Activated T-cell treated with anti-CD3 and anti-CD28 coated beads, Interleukin-2, amount 50 U/mL, for 4 hours (primary cell): ENCODE data around the gene GOLT1B. TPM values are rescaled to one million over a fixed set of nuclear protein-coding genes. Genes with fewer than 3 reads are reported as not detected.

ENCODE experiments used
- ATAC-seq, 2 donors: fragments of 200-7000 bp; cut with Tn5 transposase; one replicate each; pipeline ENCODE4 v1.10.0; 2021
- DNase-seq: peaks from one replicate; pipeline ENCODE4 v3.0.0-alpha.2; 2020
- H3K27me3 Mint-ChIP-seq: one replicate; pipeline ENCODE4 v1.8.0; 2021; ENCODE audit warnings: low read depth, mixed read lengths
- H3K36me3 Mint-ChIP-seq: one replicate; pipeline ENCODE4 v1.8.0; 2022; ENCODE audit warnings: mixed read lengths; ENCODE audit not compliant: insufficient read depth
- H3K4me1 Mint-ChIP-seq: one replicate; pipeline ENCODE4 v1.8.0; 2021; ENCODE audit warnings: low read depth, mixed read lengths
- H3K4me3 Mint-ChIP-seq: one replicate; pipeline ENCODE4 v1.8.0; 2021; ENCODE audit warnings: mild to moderate bottlenecking, moderate library complexity, mixed read lengths
- H3K9me3 Mint-ChIP-seq: one replicate; pipeline ENCODE4 v1.8.0; 2021; ENCODE audit warnings: mixed read lengths
- total RNA-seq, 3 donors: library from RNA; stranded (reverse); gene quantifications; one replicate each; pipeline ENCODE4 v1.2.1, GENCODE V29; 2021

The GOLT1B gene
- total RNA-seq, 3 donors from 2014 or later: 45.5 to 49.8 (median 48.1) TPM

DNA sequence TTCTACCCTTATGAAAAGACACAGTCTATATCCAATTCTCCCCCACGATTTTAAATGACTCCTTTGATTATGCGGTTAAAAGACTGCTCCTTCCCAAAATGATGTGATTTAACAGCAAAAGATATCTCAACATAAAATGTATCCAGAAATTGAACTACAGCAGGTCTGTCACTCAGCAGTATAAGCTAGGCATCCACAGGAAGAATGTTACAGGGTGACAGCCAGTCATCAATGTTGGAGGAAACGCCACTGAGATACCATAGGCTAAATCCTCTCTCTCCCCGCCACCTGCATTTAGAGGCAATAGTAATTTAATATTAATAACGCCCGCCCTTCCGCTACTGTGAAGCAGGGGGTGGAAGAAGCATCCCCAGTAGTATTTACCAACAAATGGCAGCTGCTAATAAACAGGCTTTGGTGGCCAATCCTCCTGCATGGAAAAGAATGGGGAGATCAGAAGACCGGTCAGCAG, 767 bp upstream of the GOLT1B start:
- ATAC-seq (no peak), DNase-seq (no peak)
- Mint-ChIP-seq H3K4me3 (no peak overlapping the region), H3K9me3 (no peaks in the 10 kb centered on the region), H3K27me3 (no peaks in the 10 kb centered on the region), H3K36me3 (peaks cover 24% of the 10 kb centered on the region), H3K4me1 (peaks cover 53% of the 10 kb centered on the region)

DNA sequence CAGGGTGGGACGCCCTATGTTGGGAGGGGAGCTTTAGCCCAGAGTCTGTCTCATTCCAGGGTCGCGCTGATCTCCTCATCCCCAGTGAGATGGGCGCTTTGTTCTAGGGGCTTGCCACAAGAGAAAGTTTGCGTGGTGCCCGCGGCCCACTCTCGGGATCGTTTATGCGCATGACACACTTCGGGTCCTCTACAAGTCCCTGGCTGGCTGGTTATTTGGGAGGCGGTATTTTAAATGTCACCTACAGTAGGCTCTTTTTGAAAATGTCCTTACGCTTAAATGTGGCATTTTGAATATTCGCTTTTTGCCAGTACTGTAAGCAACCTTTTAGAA, 541 bp downstream of the GOLT1B start:
- no peaks in the 10 kb centered on the region for H3K27me3 Mint-ChIP-seq
- ATAC-seq (peak; percentile 43 to 45), DNase-seq (peak; percentile 24)
- H3K4me3 Mint-ChIP-seq: no peak overlapping the region
- peaks cover 18% of the 10 kb centered on the region for H3K36me3 Mint-ChIP-seq
- no peaks in the 10 kb centered on the region for H3K9me3 Mint-ChIP-seq
- peaks cover 56% of the 10 kb centered on the region for H3K4me1 Mint-ChIP-seq

DNA sequence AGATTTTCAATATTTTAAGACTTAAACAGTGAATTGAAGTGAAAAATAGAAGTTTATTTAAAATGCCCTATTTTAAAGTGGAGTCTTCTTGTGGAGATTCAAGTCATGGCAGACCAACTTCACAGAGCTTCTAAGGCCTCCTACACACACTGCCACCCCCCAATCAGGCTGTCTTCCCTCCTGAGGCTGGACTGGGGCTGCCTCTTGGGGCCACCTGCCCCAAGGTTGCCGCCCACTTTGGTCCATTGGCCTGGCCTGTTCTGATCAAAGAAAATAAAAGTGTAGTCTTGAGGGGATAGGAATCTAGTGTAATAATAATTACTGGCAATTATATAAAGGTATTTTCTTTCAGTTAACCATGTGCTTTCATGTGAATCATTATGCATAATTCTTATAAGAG, 1.3 kb downstream of the GOLT1B start:
- no peak for ATAC-seq
- DNase-seq: no peak
- H3K4me1 Mint-ChIP-seq: peaks cover 53% of the 10 kb centered on the region
- H3K9me3 Mint-ChIP-seq: no peaks in the 10 kb centered on the region
- H3K4me3 Mint-ChIP-seq: no peak overlapping the region
- no peaks in the 10 kb centered on the region for H3K27me3 Mint-ChIP-seq
- H3K36me3 Mint-ChIP-seq: peaks cover 15% of the 10 kb centered on the region

DNA sequence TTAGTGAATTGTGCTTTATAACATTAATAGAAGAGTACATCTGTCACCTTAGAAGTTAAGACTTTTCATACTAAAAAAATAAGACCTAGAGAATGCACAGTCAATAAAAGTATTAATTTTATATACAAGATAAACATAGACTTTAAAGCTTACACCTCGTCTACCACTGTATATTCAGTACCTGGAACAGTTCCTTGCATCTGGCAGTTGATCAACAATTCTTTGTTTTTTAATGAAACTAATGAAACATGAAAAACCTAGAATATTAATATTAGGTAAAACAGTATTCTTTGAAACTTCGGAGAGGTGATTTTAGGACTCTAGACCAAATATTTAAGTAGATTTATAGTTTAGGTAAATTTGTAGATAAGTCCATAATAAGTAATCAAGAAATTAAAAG, 4.3 kb downstream of the GOLT1B start:
- no peaks in the 10 kb centered on the region for H3K9me3 Mint-ChIP-seq
- no peak for DNase-seq
- no peak for ATAC-seq
- peaks cover 26% of the 10 kb centered on the region for H3K36me3 Mint-ChIP-seq
- peaks cover 59% of the 10 kb centered on the region for H3K4me1 Mint-ChIP-seq
- no peak overlapping the region for H3K4me3 Mint-ChIP-seq
- no peaks in the 10 kb centered on the region for H3K27me3 Mint-ChIP-seq

DNA sequence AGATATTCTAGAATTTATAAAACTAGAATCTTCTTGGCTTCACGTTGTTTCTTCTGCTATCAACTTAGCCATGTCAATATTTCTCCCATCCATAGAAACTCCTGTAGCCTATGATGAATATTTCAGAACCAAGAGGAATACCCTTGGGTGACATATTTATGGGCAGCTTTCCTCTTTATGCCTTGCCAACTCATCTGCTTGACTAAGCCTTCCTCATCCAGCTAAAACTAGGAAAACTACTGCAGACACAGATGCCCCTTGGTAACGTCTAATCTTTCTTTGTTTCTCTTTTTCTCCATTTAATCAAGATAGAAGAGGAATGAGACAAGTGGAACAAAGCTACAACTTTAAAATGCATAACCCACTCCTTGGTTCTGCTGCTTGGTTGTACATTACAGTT, 6.3 kb downstream of the GOLT1B start:
- no peak for DNase-seq
- Mint-ChIP-seq H3K27me3 (no peaks in the 10 kb centered on the region), H3K9me3 (no peaks in the 10 kb centered on the region), H3K4me1 (peaks cover 53% of the 10 kb centered on the region), H3K36me3 (peaks cover 33% of the 10 kb centered on the region), H3K4me3 (no peak overlapping the region)
- ATAC-seq: no peak

DNA sequence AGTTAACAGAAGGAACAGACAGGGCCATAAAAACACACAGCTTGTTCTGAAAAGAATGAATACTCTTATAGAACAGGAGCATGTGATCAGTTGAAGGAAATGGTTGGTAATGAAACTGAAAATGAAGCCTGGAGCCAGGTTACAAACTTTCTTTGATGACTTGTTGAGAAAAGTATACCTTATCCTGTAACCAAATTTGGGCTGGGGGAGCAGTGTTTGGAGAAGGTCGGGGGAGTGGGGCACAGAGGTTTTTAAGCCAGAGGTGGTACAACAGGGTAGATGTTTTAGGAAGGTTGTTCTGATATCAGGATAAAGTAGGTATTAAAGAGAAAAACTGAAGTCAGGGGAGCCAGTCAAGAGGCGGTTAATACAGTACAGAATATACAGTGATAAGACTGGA, 8.2 kb downstream of the GOLT1B start:
- no peak for DNase-seq
- Mint-ChIP-seq H3K4me3 (peak overlapping the region; percentile 50), H3K36me3 (peaks cover 42% of the 10 kb centered on the region)

DNA sequence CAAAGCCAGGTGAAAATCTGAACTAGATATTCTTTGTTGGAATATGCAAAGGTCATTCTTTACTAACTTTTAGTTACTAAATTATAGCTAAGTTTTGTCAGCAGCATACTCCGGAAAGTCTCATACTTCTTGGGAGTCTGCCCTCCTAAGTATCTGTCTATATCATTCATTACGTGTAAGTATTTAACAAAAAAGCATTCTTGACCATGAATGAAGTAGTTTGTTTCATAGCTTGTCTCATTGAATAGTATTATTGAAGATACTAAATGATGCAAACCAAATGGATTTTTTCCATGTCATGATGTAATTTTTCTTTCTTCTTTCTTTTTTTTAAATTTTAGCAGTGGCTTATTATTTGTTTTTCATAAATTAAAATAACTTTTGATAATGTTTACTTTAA, 14.7 kb downstream of the GOLT1B start:
- no peaks in the 10 kb centered on the region for H3K27me3 Mint-ChIP-seq
- DNase-seq (no peak), ATAC-seq (no peak)
- no peaks in the 10 kb centered on the region for H3K4me1 Mint-ChIP-seq
- peaks cover 30% of the 10 kb centered on the region for H3K36me3 Mint-ChIP-seq
- H3K4me3 Mint-ChIP-seq: no peak overlapping the region
- no peaks in the 10 kb centered on the region for H3K9me3 Mint-ChIP-seq

More for the DNA sequence above, 8.2 kb downstream of the GOLT1B start:
- Mint-ChIP-seq H3K4me1 (peaks cover 34% of the 10 kb centered on the region), H3K9me3 (no peaks in the 10 kb centered on the region), H3K27me3 (no peaks in the 10 kb centered on the region)
- ATAC-seq: peak; percentile 76 to 83

DNA sequence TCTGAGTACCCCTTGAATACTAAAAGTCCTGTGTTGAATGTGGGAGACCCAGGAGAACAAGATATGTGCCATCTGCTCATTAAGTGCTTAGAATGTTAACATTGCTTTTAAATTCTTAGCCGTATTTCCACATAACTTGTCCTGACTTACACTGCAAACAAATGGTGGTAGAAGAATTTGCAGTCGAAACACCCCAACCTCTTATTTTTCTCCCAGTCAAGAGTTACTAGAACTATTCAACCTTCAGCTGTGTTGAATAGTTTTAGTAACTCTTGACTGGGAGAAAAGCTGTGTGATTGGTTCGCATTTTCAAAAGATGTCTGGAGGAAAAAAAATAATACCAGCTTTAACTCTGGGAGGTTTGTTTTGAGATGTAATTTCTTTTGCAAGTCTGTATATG, 16.9 kb downstream of the GOLT1B start:
- H3K36me3 Mint-ChIP-seq: peaks cover 23% of the 10 kb centered on the region
- no peaks in the 10 kb centered on the region for H3K27me3 Mint-ChIP-seq
- H3K9me3 Mint-ChIP-seq: no peaks in the 10 kb centered on the region
- no peak for DNase-seq
- H3K4me1 Mint-ChIP-seq: no peaks in the 10 kb centered on the region
- ATAC-seq: no peak
- no peak overlapping the region for H3K4me3 Mint-ChIP-seq

DNA sequence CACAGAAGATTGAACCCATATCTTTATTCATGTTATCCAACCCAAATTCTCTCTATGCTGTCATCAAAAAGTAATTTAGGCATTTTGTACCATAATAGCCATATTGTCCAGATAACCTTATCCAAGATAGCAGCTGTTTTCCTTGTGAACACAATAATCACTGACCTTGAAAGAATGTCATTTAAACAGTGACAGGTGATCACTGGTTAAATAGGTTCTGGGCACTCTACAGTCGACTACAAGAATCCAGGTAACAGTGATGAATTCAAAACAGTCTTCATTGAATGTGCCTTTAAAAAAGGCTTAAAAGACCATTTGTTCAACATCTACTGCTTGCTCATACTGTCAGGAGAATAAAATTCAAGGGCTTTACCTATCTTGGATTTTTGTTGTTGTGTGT, 20.0 kb downstream of the GOLT1B start:
- ATAC-seq (no peak), DNase-seq (no peak)
- no peaks in the 10 kb centered on the region for H3K4me1 Mint-ChIP-seq
- no peak overlapping the region for H3K4me3 Mint-ChIP-seq
- H3K36me3 Mint-ChIP-seq: peaks cover 9% of the 10 kb centered on the region
- H3K9me3 Mint-ChIP-seq: peaks cover 11% of the 10 kb centered on the region
- no peaks in the 10 kb centered on the region for H3K27me3 Mint-ChIP-seq

DNA sequence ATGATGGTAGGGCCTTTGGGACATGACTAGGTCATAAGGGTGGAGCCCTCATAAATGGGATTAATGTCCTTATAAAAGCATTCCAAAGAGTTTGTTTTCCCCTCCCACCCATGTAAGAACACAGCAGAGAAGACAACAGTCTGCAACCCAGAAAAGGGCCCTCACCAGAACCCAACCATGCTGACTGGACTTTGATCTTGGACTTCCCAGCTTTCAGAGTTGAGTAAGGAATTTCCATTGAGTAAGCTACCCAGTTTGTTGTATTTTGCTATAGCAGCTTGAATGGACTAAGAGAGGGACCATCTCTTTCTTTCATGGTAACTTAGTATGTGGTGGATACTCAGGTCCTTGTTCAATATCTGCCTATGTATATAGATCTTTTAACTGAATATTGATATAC, 21.6 kb downstream of the GOLT1B start:
- peaks cover 11% of the 10 kb centered on the region for H3K9me3 Mint-ChIP-seq
- peaks cover 5% of the 10 kb centered on the region for H3K36me3 Mint-ChIP-seq
- peaks cover 6% of the 10 kb centered on the region for H3K27me3 Mint-ChIP-seq
- no peak for DNase-seq
- no peak overlapping the region for H3K4me3 Mint-ChIP-seq
- H3K4me1 Mint-ChIP-seq: peaks cover 6% of the 10 kb centered on the region
- no peak for ATAC-seq

DNA sequence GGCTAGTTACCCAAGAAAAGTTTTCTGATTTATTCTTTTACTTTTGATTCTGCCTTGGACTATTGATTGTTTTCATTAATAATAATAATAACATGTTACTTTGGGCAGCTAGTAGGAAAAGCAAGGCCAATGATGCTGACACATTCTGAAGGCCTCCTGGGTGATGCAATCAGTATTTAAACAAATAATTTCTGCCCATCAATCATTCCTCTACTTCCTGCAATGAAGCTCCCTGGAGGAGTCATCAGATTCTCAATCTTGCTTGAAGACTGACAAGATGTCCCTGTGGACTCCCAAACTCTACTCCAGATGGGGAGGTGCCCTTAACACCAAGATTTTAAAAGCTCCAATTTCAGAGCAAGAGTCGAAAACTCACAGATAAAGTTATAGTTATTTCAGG, 24.5 kb downstream of the GOLT1B start, which contains the start of gene SPX:
TSS of gene SPX (plus strand) at position 244 of the 400 bp plus-strand sequence. CDS start 177 bp downstream, outside the sequence.
- no peak for ATAC-seq
- no peaks in the 10 kb centered on the region for H3K36me3 Mint-ChIP-seq
- peak within 1 kb of the TSS; percentile 75 for H3K4me3 Mint-ChIP-seq
- DNase-seq: no peak
- H3K27me3 Mint-ChIP-seq: peaks cover 29% of the 10 kb centered on the region
- H3K4me1 Mint-ChIP-seq: peaks cover 11% of the 10 kb centered on the region
- peaks cover 11% of the 10 kb centered on the region for H3K9me3 Mint-ChIP-seq

DNA sequence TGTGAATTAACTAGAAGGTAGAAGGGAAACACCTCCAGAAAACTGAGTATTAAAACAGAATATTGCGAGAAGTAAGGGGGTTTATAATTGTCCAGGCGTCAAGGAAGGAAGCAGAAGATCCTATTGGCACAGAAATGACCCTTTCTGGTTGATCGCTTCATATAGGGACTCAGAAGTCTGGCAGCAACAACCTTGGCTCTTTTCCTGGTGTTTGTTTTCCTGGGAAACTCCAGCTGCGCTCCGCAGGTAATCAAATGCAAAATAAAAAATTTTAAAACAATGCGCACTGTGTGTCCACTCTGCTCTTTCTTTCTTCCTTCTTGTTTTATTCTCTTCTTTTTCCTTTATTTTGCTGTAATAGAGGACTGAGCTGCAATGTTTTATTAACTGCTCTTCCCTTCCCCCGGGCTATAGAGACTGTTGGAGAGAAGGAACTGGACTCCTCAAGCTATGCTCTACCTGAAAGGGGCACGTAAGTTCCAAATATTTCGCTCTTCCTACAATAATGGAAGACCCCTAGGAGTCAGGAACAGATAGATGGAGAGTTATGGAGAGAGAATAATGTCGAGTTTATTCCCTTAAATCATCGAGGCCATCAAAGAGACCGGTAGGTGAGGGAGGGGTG, 25.2 kb downstream of the GOLT1B start:
- ATAC-seq (no peak), DNase-seq (no peak)
- Mint-ChIP-seq H3K4me1 (peaks cover 11% of the 10 kb centered on the region), H3K4me3 (peak overlapping the region; percentile 75), H3K27me3 (peaks cover 31% of the 10 kb centered on the region), H3K9me3 (peaks cover 11% of the 10 kb centered on the region), H3K36me3 (no peaks in the 10 kb centered on the region)

DNA sequence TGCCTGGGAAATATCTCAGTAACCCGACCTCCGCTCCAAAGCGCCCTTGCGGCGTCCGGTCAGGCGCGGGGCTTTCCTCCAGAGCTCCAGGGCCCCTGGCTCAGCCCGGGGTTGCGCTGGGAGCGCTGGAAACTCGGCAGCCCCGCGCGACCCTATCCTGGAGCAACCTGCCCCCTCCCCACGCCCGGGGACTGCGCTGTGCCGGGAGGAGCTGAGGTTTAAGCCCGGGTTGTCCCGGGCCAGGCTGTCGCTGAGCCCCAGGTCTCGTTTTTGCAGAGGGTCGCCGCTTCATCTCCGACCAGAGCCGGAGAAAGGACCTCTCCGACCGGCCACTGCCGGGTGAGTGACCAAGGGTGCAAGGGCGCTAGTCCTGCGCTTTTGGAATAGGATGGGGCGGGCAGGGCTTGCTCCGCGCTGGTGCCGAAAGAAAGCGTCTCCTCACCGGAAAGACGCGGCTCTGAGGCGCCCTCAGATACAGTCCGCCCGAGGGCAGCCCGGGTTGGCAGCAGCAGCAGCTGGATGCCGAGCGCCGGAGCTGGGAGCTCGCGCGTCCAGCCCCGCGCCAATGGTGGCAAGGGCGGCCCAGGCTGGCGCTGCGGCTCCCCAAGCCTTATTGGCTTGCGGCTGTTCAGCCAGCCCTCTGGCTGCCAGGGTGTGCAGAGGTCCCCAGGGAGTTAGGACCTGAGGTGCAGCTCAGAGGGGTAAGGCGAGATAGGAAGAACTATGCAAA, 26.0 kb downstream of the GOLT1B start:
- DNase-seq (peak; percentile 40), ATAC-seq (peak; percentile 96 to 98)
- Mint-ChIP-seq H3K27me3 (peaks cover 34% of the 10 kb centered on the region), H3K36me3 (no peaks in the 10 kb centered on the region), H3K9me3 (peaks cover 11% of the 10 kb centered on the region), H3K4me3 (peak overlapping the region; percentile 75), H3K4me1 (peaks cover 11% of the 10 kb centered on the region)

DNA sequence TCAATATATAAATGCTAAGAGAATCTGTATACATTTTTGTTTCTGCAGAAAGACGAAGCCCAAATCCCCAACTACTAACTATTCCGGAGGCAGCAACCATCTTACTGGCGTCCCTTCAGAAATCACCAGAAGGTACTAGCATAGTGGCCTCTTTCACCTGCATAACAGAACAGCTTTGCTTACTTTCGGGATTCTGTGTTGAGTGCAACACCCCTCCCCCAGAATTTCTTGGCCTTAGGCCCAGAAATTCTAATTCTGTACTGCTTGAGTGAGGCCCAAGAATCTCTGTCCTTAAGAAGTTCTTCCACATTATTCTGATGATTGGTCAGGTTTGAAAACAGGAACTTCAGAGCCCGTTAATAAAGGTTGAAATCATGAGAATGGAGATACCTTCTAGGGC, 27.4 kb downstream of the GOLT1B start:
- no peak for ATAC-seq
- DNase-seq: no peak
- H3K9me3 Mint-ChIP-seq: peaks cover 11% of the 10 kb centered on the region
- peaks cover 34% of the 10 kb centered on the region for H3K27me3 Mint-ChIP-seq
- peaks cover 11% of the 10 kb centered on the region for H3K4me1 Mint-ChIP-seq
- peak overlapping the region; percentile 75 for H3K4me3 Mint-ChIP-seq
- no peaks in the 10 kb centered on the region for H3K36me3 Mint-ChIP-seq

DNA sequence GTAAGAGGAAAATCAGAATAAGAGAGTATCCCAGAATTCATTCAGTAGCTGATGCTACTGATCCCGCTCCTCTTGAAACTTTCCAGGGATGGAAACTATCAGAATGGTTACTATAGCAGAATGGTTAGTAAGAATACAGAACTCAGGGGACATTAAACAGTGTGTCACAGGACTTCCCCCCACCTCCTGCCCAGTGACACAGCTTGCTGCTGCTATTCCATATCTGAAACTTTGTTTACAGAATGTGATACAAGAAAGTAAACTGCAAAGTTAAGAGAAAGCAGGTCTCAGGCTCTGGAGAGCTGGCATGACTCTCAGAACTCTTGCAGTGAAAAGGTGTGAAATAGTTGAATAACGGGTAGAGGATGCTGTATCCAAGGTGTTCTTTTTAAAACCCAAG, 27.9 kb downstream of the GOLT1B start:
- H3K36me3 Mint-ChIP-seq: no peaks in the 10 kb centered on the region
- peaks cover 7% of the 10 kb centered on the region for H3K9me3 Mint-ChIP-seq
- H3K27me3 Mint-ChIP-seq: peaks cover 34% of the 10 kb centered on the region
- DNase-seq (no peak), ATAC-seq (no peak)
- H3K4me1 Mint-ChIP-seq: peaks cover 11% of the 10 kb centered on the region
- H3K4me3 Mint-ChIP-seq: no peak overlapping the region
